ENCODE measurements around the gene NUFIP2.

The NUFIP2 gene

DNA sequence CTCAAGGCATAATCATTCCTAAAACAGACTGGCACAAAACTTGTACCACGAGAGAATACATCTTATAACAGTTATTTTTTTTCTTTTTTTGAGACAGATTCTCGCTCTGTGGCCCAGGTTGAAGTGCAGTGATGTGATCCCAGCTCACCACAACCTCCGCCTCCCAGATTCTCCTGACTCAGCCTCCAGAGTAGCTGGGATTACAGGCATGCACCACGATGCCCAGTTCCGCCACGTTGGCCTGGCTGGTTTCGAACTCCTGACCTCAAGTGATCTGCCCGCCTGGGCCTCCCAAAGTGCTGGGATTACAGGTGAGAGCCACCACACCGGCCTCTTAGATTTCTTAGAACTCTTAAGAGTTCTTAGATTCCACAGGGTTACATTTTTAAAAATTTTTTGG lies 4.1 kb downstream of the NUFIP2 start:
- no peak for TF ChIP-seq EZH2phosphoT487 (IDR thresholded peaks at IDR 0.05; ENCODE audit: borderline replicate concordance, low read length)
- TF ChIP-seq, protein P1, sequence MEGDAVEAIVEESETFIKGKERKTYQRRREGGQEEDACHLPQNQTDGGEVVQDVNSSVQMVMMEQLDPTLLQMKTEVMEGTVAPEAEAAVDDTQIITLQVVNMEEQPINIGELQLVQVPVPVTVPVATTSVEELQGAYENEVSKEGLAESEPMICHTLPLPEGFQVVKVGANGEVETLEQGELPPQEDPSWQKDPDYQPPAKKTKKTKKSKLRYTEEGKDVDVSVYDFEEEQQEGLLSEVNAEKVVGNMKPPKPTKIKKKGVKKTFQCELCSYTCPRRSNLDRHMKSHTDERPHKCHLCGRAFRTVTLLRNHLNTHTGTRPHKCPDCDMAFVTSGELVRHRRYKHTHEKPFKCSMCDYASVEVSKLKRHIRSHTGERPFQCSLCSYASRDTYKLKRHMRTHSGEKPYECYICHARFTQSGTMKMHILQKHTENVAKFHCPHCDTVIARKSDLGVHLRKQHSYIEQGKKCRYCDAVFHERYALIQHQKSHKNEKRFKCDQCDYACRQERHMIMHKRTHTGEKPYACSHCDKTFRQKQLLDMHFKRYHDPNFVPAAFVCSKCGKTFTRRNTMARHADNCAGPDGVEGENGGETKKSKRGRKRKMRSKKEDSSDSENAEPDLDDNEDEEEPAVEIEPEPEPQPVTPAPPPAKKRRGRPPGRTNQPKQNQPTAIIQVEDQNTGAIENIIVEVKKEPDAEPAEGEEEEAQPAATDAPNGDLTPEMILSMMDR (IDR thresholded peaks at IDR 0.05; ENCODE audit: low read depth, low read length, poor library complexity, severe bottlenecking) = no peak
- no peak overlapping the region for H3K27ac ChIP-seq (ENCODE audit: low read depth, low read length)
- H3K9me3 ChIP-seq (ENCODE audit: control insufficient read depth, insufficient read depth, low read length) = no peaks in the 10 kb centered on the region
- no peak overlapping the region for H3K4me3 ChIP-seq (ENCODE audit: low read length)
- peak overlapping the region; percentile 80 for H3K4me2 ChIP-seq (ENCODE audit: low read length)
- H3K4me1 ChIP-seq (ENCODE audit: control insufficient read depth, low read length) = peaks cover 50% of the 10 kb centered on the region
- H3K79me2 ChIP-seq (ENCODE audit: control insufficient read depth, low read length) = peaks cover 94% of the 10 kb centered on the region
- no peaks in the 10 kb centered on the region for H3K27me3 ChIP-seq (ENCODE audit: control insufficient read depth, low read length)
- H3F3A ChIP-seq (ENCODE audit: control insufficient read depth, insufficient read depth) = peaks cover 14% of the 10 kb centered on the region
- no peaks in the 10 kb centered on the region for H3K9me2 ChIP-seq (replicated peaks; ENCODE audit: control insufficient read depth, low read length)
- peaks cover 81% of the 10 kb centered on the region for H3K36me3 ChIP-seq (ENCODE audit: control insufficient read depth, low read length)
- H4K20me1 ChIP-seq (ENCODE audit: control insufficient read depth, insufficient read depth, low read depth, low read length) = peaks cover 55% of the 10 kb centered on the region

- TF ChIP-seq, protein P1 (IDR thresholded peaks at IDR 0.05; ENCODE audit: low read depth, low read length, poor library complexity, severe bottlenecking) = no peak
- TF ChIP-seq EZH2phosphoT487 (IDR thresholded peaks at IDR 0.05; ENCODE audit: borderline replicate concordance, low read length) = no peak
- H3K27ac ChIP-seq (ENCODE audit: low read depth, low read length) = no peak overlapping the region
- peaks cover 34% of the 10 kb centered on the region for H3K4me1 ChIP-seq (ENCODE audit: control insufficient read depth, low read length)
- no peaks in the 10 kb centered on the region for H3K9me3 ChIP-seq (ENCODE audit: control insufficient read depth, insufficient read depth, low read length)
- H3K27me3 ChIP-seq (ENCODE audit: control insufficient read depth, low read length) = no peaks in the 10 kb centered on the region
- H3K4me3 ChIP-seq (ENCODE audit: low read length) = peak overlapping the region; percentile 32
- H4K20me1 ChIP-seq (ENCODE audit: control insufficient read depth, insufficient read depth, low read depth, low read length) = peaks cover 50% of the 10 kb centered on the region
- peaks cover 94% of the 10 kb centered on the region for H3K36me3 ChIP-seq (ENCODE audit: control insufficient read depth, low read length)
- peaks cover 99% of the 10 kb centered on the region for H3K79me2 ChIP-seq (ENCODE audit: control insufficient read depth, low read length)
- peak overlapping the region; percentile 24 for H3K4me2 ChIP-seq (ENCODE audit: low read length)
- no peaks in the 10 kb centered on the region for H3K9me2 ChIP-seq (replicated peaks; ENCODE audit: control insufficient read depth, low read length)
- no peaks in the 10 kb centered on the region for H3F3A ChIP-seq (ENCODE audit: control insufficient read depth, insufficient read depth)
Observed at GRCh38 chr17:29283961-29284360, 10.0 kb downstream of the NUFIP2 start.

DNA sequence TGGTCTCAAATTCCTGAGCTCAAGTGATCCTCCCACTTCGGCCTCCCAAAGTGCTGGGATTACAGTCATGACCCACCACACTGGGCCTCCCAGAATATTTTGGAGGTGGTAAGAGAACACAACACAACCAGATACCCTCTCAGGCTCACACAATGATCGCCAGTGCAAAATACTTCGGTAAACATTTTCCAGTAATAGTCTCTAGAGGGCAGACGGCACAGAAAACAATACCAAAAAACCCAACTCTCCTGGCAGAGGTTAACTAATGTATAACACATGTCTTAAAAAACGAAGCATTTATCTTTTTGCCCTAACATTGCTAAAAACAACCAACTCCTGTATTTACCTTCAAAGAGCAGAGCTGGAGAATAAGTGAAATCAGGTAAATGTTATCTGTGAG lies 10.5 kb downstream of the NUFIP2 start:
- peaks cover 99% of the 10 kb centered on the region for H3K79me2 ChIP-seq (ENCODE audit: control insufficient read depth, low read length)
- TF ChIP-seq, protein P1 (IDR thresholded peaks at IDR 0.05; ENCODE audit: low read depth, low read length, poor library complexity, severe bottlenecking) = peak; percentile 28
- TF ChIP-seq EZH2phosphoT487 (IDR thresholded peaks at IDR 0.05; ENCODE audit: borderline replicate concordance, low read length) = no peak
- H3K27me3 ChIP-seq (ENCODE audit: control insufficient read depth, low read length) = no peaks in the 10 kb centered on the region
- H3K4me3 ChIP-seq (ENCODE audit: low read length) = no peak overlapping the region; the same call in 1 of the 2 replicates
- no peak overlapping the region for H3K27ac ChIP-seq (ENCODE audit: low read depth, low read length)
- peaks cover 45% of the 10 kb centered on the region for H4K20me1 ChIP-seq (ENCODE audit: control insufficient read depth, insufficient read depth, low read depth, low read length)
- H3K4me2 ChIP-seq (ENCODE audit: low read length) = peak overlapping the region; percentile 24
- peaks cover 94% of the 10 kb centered on the region for H3K36me3 ChIP-seq (ENCODE audit: control insufficient read depth, low read length)
- H3K9me3 ChIP-seq (ENCODE audit: control insufficient read depth, insufficient read depth, low read length) = no peaks in the 10 kb centered on the region
- no peaks in the 10 kb centered on the region for H3K9me2 ChIP-seq (replicated peaks; ENCODE audit: control insufficient read depth, low read length)
- H3K4me1 ChIP-seq (ENCODE audit: control insufficient read depth, low read length) = peaks cover 30% of the 10 kb centered on the region
- no peaks in the 10 kb centered on the region for H3F3A ChIP-seq (ENCODE audit: control insufficient read depth, insufficient read depth)
